ENCODE data around the gene TAGLN.
"Not testable (repeated sequence)": the region's sequence is repeated elsewhere in the genome, so short reads cannot be mapped to it uniquely, and the experiment has no call there.

The TAGLN gene

DNA sequence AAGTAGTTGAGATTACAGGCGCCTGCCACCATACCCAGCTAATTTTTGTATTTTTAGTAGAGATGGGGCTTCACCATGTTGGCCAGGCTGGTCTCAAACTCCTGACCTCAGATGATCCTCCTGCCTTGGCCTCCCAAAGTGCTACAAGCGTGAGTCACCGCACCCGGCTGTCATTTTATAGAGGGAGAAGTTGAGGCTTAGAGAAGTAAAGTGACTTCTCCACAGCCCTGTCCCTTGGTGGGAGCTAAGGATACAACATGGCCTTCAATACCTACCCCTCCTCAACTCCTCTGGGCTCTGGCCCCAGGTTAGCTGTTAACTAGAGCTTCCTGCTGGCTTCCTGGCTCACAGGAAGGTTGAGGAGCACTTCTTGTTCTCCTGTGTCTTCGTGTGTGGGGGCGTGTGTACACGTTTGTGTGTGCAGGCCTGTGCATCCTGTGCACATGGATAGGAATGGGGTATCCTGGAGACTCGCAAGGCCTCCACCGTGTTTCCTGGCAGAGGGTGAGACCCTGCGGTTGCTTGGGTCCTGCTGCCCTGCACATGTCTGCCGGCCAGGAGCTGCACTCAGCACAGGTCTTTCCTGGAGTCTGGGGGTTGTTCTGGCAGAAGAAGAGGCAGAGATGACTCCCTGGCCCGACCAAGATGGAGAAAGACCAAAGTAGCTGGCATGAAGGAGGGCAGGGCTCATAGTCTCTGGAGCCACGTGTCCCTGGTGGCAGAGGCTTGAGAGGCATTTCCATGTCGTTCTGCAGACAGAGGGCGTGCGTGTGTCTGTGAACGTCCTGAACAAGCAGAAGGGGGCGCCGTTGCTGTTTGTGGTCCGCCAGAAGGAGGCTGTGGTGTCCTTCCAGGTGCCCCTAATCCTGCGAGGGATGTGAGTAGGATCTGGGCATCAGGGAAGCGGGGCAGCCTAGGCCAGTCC lies 18.2 kb upstream of the TAGLN start:
- peak; percentile 89 for DNase-seq

DNA sequence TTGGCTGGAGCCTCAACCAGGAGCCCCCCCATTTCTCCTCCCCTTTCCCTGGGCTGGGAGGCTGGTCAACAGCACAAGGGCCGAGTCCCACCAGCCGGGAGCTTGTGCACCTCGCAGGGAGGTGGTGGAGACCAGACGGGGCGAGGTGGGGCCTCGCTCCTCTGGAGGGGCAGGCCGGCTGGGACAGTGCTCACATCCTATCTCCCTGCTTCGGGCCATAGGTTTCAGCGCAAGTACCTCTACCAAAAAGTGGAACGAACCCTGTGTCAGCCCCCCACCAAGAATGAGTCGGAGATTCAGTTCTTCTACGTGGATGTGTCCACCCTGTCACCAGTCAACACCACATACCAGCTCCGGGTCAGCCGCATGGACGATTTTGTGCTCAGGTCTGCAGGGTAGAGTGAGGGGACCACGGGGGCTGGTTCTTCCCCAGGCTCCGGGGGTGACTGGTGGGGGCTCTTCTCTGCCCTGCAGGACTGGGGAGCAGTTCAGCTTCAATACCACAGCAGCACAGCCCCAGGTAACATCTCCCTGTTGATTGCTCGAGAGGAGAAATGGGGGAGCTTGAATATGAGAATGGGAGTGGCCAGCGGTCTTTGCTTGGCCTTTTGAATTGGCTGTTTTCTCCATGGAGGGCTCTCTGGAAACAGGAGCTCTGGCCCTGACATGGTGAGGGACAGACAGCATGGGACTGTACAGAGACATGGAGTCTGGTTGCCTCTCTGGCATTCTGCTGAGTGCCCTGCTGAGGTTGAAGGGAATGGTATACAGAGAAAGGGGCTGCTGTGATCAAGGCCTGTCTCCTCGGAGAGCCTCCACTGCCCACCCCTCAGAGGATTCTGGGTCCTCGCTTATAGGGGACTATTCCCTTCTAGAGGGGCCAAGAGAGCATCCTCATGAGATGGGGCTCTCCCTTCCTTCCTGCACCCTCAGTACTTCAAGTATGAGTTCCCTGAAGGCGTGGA lies 17.3 kb upstream of the TAGLN start:
- no peak for DNase-seq

DNA sequence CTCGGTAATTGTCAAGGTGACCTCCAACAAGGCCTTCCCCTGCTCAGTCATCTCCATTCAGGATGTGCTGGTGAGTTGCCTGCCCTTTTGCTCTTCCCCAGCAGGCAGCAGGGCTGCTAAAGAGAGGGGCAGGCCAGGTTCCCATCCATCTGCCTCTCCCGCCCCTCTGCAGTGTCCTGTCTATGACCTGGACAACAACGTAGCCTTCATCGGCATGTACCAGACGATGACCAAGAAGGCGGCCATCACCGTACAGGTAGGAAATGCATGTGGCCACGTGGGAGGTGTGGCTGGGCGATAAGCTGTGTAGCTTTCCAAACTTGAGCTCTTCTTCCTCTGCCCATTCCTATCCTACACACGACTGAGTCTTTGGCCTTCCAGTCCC lies 16.6 kb upstream of the TAGLN start:
- no peak for DNase-seq

DNA sequence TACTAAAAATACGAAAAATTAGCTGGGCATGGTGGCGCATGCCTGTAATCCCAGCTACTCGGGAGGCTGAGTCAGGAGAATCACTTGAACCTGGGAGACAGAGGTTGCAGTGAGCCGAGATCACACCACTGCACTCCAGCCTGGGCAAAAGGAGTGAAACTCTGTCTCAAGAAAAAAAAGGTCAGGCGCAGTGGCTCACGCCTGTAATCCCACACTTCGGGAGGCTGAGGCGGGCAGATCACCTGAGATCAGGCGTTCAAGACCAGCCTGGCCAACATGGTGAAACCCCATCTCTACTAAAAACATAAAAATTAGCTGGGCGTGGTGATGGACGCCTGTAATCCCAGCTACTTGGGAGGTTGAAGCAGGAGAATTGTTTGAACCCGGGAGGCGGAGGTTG lies 16.0 kb upstream of the TAGLN start:
- not testable (repeated sequence) for DNase-seq

DNA sequence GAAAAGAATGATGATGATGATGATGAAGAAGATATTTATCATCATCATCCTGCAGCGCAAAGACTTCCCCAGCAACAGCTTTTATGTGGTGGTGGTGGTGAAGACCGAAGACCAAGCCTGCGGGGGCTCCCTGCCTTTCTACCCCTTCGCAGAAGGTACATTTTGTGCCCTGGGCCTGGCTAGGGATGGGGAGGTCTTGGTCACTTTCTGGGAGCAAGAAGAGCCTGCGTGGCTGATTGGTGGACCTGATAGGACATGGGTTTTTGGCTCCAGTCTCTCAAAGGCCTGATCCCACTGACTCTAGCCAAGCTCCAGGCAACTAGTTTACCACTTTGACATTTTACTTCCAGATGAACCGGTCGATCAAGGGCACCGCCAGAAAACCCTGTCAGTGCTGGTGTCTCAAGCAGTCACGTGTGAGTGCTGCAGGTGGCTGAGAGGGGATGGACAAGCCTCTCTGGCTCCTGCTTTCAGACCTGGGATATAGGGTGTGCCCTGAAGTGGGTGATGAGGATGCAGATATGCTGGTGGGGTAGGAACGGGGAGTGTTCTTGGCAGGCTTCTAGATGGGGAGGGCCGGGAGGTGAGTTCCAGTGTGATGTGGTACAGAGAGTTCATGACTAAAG lies 15.3 kb upstream of the TAGLN start:
- DNase-seq: peak; percentile 96

DNA sequence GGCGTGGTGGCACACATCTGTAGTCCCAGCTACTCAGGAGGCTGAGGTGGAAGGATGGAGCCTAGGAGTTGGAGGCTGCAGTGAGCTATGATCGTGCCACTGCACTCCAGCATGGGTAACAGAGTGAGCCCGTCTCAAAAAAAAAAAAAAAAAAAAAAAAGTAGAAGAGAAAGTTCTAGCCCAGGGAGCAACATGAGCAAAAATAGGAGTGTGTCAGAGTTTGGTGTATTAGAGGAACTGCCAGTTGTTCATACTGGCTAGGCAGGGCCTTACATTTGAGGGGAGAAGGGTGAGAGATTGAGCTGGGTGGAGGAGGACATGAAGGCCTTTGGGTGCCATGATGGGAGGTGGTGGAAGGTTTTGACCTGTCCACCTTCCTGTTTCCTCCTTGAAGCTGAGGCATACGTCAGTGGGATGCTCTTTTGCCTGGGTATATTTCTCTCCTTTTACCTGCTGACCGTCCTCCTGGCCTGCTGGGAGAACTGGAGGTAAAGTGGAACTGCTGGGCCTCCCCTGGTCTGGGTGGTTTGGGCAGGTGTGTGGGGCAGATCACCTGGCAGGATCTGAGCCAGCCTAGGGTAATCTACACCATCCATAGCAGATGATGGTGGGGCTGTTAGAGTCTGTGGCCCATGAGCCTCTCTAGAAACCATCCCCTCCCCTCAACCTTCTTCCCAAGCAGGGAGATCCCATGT lies 13.3 kb upstream of the TAGLN start:
- peak; percentile 49 for DNase-seq

DNA sequence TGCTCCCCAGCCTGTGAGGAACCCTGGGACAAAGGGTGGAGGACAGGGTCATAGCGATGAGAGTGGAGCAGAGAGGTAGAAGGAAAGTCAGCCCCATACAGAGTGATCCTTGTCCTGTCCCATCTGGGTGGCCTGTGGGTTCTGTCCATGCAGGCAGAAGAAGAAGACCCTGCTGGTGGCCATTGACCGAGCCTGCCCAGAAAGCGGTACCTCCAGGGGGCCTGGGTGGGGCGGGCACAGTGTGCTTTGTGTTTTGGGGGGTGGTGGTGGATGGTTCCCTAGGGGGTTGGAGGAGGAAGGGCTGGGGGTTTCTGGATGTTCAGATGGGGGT lies 12.8 kb upstream of the TAGLN start:
- DNase-seq: no peak

DNA sequence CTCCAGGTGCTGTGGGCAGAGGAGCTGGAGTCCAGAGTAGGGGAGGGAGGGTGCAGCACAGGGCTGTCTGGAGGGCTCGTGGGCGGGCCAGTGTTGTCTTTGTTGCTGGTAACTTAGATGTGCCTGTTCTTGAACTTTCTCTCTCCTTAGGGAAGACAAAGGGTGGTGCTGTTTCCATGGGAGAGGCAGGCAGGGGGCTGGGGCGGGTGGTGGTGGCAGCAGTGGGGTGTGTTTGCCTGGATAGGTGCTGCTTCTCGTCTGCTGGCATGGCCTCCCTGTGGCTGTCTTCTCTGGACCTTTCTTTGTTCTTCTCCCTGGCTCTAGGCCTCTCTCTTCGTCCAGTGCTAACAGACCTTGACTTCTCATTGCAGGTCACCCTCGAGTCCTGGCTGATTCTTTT lies 12.2 kb upstream of the TAGLN start:
- DNase-seq: no peak

DNA sequence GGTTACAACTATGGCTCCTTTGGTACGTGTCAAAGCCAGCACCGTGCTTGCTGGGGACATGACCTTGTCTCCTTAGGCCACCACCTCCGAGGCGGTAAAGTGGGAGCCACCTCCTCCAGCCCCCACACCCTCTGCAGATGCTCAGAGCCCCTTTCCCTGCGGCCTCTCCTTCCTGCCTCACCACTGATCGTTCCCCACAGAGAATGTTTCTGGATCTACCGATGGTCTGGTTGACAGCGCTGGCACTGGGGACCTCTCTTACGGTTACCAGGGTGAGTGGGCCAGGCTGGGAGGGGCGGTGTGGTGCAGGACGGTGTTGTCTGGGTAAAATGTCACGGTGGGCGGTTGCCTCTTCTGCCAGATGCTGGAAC lies 11.8 kb upstream of the TAGLN start:
- no peak for DNase-seq

DNA sequence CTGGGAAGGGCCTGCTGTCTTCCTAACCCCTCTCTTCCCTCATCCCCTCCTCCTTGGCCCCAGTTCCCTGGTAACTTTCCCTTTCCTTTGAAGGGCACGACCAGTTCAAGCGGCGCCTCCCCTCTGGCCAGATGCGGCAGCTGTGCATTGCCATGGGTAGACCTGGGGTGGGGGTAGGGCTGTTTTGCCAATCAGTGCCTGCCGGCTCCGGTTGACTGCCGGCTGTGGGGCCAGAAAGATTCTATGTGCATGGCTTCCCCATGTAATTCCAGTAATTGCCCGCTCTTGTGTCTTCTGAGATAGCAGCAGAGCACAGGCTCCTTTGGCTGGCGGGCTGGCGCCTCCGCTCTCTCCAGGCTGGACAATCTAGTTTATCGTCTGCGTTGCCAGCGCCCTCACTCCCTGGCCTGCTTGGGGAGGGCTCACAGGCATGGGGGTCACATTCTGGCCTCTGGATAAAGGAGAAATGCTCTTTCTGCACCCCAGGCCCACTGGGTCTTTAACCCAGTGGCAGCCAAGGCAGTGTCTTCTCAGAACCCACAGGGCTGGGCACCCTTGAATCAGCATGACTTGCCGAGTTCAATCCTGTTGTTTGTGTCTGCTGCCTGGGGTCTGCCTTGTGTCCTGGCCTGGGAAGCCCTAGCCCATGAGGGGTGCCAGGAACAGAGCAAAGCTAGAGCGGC lies 11.2 kb upstream of the TAGLN start:
- DNase-seq: no peak

DNA sequence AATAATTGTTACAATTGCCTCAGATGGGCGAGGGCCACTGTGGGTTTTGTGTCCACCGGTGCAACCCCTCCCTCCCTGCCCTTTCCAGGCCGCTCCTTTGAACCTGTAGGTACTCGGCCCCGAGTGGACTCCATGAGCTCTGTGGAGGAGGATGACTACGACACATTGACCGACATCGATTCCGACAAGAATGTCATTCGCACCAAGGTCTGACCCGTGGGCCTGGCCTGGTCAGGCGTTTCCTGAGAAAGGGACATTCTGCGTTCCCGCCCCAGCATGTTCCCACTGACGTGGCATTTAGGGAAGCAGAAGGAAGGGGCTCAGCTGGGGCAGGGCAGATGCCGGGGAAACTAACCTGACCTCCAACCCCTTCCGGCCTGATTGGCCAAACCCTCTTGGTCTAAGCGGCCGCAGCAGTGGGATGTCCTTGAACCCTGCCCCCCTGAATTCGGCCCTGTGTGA lies 10.5 kb upstream of the TAGLN start:
- DNase-seq: no peak

DNA sequence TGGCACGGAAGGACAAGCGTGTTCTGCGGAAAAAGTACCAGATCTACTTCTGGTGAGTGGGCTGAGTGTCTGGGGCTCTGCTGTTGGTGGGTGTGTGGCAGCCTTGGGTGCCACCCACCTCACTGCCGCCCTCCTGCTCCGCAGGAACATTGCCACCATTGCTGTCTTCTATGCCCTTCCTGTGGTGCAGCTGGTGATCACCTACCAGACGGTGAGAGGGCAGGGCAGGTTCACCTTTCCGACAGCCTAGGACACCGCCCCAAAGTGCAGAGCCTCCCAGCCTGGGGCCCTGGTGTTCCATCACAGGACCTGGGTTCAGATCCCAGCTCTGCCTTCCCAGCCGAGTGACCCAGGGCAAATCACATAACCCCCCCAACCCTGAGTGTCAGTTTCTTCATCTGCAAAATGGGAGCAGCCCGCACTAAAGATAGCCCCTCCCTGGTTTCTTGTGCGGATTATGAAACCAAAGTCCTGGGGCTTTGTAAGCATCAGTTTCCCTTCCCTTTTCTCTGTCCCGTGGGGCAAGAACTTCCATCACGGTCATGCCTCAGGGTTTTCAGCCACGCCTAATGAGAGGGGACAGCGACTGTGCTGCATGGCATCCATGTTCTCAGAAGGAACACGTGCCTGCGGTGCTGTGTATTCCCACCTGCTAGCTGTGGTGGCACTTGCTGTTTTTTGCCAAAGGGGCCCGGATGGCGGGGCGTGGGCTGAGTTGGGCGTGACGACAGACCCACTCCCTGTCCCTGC lies 9.8 kb upstream of the TAGLN start:
- no peak for DNase-seq

DNA sequence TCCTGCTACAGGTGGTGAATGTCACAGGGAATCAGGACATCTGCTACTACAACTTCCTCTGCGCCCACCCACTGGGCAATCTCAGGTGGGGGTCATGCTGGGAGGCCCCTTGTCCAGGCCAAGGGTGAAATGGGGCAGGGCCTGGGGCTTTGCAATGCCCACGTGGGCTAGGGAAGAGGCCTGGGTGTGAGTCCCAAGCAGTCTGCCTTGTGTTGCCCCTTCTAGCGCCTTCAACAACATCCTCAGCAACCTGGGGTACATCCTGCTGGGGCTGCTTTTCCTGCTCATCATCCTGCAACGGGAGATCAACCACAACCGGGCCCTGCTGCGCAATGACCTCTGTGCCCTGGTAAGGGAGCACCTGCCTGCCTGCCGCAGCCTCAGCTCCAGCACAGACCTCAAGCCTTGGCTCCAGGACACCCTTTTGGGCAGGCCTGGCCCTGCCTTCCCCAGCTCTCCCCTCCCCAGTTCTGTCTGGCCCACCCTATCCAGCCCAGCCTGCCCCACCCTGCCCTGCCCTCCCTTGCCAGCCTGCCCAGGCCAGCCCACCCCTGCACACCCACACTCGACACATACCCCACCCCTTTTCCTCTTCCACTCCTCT lies 9.1 kb upstream of the TAGLN start:
- no peak for DNase-seq

DNA sequence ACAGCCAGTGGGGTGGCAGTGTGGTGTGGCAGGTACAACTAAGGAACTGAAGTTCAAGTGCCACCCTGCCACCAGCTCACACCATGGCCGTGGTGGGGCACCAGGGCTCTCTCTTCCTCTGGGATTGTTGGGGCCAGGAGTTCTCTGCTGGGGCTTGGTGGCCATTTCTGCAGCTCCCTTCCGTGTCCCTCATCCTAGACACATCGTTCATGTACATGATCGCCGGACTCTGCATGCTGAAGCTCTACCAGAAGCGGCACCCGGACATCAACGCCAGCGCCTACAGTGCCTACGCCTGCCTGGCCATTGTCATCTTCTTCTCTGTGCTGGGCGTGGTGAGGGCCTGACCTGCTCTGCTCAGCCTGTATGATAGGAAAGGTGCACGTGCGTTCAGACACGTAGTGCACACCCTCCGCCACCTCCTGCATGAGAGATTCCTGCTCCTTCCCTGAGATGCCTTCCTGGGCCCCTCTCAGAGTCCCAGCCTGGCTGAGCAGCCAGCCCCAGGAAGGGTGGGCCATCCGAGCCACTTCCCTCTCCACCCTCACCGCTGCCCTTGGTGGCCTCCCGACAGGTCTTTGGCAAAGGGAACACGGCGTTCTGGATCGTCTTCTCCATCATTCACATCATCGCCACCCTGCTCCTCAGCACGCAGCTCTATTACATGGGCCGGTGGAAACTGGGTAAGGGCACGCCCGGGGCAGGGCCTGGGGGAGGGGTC lies 7.3 kb upstream of the TAGLN start:
- no peak for DNase-seq

DNA sequence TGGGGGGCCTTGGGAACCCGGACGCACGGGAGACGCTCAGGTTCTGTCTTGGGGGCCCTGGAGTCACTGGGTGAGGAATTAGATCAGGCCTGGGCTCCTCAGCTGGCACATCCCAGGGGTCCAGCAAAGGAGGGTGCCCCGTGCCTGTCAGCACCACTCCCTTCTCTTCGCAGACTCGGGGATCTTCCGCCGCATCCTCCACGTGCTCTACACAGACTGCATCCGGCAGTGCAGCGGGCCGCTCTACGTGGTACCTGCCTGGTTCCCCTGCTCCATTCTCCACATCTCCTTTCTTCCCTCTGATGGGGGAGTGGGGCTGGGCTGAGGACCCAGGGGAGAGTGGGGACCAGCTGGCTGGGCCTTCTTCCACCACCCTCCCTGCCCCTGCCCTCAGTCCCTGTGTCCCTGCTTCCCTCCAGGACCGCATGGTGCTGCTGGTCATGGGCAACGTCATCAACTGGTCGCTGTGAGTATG lies 6.7 kb upstream of the TAGLN start:
- DNase-seq: no peak

DNA sequence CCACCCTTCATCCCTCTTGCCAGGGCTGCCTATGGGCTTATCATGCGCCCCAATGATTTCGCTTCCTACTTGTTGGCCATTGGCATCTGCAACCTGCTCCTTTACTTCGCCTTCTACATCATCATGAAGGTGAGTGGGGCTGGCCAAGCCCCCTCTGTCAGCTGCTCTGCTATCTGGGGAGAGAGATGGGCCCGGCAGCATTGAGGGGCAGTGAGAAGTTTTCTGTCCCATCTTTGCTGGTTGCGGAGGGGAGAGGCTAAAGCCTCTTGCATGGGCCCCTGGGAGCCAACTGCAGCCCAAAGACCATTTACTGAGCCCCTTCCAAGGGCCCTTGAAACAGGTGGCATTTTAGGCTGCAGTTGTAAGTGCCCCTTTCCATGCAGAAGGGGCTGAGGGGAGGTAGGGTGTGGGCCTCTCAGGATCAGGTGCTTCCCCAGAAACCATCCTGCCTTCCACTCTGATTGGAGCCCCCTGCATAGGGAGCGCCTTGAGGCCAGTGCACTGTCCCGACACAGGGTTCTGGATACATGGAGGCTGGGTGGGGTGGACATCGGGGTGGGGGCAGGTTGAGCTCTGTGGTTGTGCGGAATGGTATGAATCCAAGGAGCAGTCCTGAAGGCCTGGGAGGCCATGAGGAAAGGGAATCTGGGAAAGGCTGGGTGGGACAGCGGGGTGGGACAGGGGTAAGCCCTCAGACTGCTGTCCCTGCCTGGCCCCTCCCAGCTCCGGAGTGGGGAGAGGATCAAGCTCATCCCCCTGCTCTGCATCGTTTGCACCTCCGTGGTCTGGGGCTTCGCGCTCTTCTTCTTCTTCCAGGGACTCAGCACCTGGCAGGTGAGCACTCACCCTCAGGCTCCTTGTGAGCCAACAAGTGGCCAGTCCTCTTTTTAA lies 5.8 kb upstream of the TAGLN start:
- no peak for DNase-seq

DNA sequence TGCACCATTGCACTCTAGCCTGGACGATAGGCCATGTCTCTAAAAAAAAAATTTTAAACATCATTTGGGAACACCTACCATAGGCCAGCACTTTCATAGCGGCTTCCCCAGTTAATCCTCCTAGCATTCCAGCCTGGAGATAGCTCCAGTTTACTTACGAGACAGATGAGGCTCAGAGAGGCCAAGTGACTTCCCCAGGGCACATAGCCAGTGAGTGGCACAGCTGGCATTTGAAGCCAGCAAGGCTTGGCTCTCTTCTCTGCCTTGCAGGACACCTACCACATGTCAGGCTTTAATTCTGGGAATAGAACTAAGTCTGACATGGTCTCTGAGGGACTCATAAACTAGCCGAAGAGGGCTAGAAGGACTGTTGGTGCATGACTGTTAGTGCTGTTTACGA lies 4.9 kb upstream of the TAGLN start:
- DNase-seq: no peak

DNA sequence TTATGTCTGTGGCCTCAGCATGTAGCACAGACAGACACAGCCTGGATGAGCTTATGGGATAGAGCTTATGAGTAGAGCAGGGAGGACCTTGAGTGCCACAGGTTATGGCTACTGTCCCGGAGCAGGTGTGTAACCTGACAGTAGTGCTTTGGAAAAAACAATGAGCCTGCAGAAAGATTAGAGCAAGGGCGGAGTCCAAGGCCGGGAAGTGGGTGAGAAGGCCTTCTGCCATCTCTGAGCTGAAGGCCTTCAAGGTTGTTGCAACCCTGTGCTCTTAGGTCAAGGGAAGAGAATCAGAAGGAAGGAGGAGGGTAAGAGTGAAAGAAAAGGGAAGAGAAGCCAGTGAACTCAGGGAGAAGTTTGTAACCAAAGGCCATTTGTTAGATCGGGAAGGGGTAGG lies 3.9 kb upstream of the TAGLN start:
- DNase-seq: no peak

DNA sequence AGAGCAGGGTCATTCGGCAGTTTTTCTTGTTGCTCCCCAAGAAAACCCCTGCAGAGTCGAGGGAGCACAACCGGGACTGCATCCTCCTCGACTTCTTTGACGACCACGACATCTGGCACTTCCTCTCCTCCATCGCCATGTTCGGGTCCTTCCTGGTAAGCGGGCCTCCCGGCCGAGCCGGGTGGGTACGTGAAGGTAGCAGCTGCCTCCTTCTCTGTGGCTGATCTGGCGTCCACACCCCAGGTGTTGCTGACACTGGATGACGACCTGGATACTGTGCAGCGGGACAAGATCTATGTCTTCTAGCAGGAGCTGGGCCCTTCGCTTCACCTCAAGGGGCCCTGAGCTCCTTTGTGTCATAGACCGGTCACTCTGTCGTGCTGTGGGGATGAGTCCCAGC lies 3.4 kb upstream of the TAGLN start:
- no peak for DNase-seq
